HG03280 (cell line): ENCODE results near the gene ZIM2.

Experiments
- ATAC-seq: cut with Tn5 transposase; IDR thresholded peaks from one replicate; pipeline ENCODE4 v1.9.1; 2021; ENCODE audit warnings: mild to moderate bottlenecking, moderate library complexity; ENCODE audit not compliant: unreplicated experiment

ZIM2 gene

DNA sequence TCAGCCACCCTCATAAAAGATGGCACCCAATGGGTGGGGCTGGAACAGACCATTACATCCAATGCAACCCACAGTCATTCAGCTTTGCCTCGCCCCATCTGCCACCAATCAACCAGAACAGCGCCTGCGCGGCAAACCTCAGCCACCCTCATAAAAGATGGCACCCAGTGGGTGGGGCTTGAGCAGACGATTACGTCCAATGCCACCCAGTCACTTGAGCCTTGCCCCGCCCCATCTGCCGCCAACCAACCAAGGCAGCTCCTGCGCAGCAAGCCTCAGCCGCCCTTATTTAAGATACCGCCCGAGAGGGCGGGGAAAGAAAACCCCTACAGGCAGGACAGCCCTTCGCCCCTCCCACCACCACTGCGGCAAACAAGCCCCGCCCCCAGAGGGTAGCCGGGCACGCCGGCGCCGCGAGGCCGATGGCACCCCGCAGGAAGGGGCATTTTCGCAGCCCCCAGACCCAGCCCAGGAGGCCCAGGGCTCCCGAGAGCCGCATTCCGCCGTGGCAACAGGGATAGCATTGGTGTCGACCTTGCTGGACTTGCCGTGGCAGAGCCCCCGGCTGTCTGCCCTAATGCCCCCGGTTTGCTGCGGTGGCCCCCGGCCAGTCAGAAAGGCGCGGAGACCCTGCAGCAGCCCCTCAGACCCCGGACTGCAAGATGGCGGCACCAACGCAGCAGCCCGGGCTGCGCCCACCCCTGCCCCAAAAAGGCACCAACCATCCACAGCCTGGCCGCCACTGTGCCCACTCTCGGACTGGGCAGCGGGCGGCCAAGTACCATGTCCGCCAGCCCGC is 675 bp downstream of the ZIM2 start:
- no peak for ATAC-seq

DNA sequence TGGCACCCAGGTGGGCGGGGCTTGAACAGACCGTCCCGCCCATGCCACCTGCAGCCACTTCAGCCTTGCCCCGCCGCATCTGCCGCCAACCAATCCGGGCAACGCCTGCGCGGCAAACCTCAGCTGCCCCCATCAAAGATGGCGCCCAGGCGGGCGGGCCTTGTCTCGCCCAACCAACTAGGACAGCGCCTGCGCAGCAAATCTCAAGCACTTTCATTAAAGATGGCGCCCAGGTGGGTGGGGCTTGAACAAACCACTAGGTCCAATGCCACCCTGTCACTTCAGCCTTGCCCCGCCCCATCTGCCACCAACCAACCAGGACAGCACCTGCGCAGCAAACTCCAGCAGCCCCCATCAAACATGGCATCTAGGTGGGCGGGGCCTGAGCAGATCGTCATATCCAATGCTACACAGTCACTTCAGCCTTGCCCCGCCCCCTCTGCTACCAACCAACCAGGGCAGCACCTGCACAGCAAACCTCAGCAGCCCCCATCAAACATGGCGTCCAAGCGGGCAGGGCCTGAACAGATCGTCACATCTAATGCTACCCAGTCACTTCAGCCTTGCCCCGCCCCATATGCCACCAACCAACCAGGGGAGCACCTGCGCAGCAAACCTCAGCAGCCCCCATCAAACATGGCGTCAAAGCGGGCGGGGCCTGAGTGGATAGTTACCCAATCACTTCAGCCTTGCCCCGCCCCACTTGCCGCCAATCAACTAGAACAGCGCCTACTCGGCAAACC is 1.4 kb downstream of the ZIM2 start:
- no peak for ATAC-seq

GRCh38 chr19:56838024-56838908 is 2.3 kb downstream of the ZIM2 start:
- ATAC-seq: no peak

DNA sequence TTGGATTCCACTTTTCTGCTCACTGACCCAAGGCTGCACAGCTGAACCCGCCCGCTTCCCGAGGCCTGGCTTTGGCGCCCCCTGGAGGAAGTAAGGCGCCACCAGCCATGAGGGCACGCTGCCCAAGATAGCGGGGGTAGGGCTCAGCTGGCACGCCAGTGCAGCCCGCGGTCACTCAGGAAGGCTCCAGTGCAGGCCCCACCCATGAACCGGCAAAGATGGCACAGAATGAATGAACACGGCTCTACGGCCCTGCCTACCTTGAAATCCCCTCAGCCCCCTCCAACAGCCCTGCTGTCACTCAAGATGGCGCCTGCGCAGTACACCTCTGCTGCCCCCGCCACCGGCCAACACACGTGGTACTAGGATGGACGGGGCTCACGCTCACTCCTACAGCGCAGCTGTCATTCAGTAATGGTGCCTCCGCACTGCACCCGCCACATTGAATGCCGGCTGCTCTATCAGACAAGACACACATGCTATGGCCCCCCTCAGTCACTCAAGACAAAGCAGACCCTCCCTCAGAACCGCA is 3.0 kb downstream of the ZIM2 start:
- ATAC-seq: no peak

DNA sequence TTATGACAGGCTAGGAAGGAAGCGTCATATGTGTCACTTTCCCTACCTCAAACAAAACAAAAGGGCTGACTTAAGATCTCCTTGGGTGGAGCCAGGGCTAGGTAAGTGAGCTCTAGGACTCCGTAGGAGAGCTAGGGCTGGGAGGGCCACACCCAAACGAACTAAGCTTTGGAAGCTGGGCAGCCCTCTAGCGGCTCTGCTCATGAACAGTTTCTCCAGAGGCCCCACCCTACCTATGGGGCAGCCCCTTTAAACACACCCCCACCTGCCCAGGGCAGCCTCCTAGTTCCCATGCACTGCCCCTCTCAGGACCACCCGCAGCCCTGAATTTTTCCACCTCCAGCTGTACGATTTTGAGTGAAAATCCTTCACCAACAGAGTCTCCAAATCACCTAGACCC is 3.5 kb downstream of the ZIM2 start:
- no peak for ATAC-seq

DNA sequence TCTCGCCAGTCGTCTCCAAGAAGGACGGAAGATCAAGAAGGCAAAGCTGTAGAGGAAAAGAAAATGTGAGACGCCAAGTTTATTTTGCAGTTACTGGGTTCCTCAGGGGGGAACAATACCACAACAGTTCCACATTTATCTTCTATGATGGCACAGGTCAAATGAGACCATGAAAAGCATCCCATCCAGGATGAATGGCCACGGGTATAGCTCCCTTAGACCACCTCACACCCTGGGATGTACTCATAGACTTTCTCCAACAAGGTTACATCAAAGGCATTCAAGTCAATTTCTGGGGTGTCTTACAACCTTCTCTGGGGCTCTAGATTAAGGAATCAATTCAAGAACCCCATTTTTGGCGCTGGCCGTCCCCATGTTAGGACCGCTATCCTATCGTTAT is 4.5 kb downstream of the ZIM2 start:
- no peak for ATAC-seq

GRCh38 chr19:56835401-56835800 is 5.1 kb downstream of the ZIM2 start:
- ATAC-seq: no peak

GRCh38 chr19:56834564-56835375 is 5.8 kb downstream of the ZIM2 start:
- no peak for ATAC-seq

DNA sequence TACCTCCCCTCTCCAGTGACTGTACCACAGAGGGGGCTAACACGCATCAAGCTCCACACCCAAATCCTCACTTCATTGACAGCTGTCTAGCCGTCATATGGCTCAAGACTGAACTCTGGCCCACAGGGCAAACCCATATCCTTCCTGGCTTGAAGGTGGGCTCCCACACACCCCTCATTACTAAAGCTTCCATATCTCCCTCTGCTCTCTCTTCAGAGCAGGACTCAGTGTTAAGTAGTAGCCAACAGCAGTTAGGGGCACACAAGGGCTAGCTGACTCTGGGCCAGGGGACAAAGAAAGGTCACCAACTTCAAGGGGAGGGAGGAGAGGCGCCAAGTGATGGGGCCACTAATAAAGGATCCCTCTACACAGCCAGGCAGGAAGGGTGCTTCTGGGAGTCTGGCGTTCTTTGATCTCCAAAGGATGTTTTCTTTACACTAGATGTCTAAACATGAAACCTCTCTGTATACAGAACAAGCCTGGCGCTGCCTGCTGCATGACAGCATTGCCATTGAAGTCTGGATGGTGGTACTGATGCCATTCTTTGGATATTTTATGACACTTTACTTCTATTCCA is 8.1 kb downstream of the ZIM2 start:
- no peak for ATAC-seq

GRCh38 chr19:56831255-56831654 is 9.3 kb downstream of the ZIM2 start:
- ATAC-seq: no peak

DNA sequence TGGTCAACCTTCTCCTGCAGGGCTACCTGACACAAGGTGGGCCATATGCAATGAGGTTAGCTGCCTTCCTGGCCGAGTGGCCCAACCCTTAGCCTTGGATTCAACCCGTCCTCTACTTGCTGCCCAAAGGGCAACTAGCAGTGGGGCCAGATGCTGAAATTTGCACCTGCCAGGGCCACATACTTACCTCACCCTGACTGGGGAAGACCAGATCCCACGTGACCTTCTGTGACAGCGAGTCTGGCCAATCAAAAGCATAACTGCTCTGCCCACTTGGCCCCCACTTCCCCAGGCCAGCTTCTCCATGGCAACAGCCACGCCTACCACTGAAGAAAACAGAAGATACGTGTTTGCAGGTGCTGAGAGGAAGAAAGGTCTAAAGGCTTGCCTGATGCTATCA is 10.9 kb downstream of the ZIM2 start:
- ATAC-seq: no peak

DNA sequence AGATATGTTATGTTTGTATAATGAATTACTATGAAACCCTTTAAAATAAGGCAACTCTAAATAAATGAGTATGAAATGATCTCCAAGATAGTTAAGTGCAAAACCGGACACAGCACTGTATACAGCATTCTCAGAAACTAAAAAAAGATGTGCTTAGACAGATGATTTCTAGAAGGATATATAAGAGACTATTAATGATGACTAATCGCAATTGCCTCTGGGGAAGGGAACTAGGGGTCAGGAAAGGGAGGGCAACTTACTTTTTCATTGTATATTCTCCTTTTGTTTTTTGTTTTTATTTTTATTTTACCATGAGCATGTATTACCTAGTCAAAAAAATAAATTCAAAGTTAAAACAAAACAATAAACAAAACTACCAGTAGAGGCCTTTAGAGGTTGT is 12.8 kb downstream of the ZIM2 start:
- no peak for ATAC-seq

- ATAC-seq: no peak
These were observed 16.6 kb downstream of the ZIM2 start for GRCh38 chr19:56823956-56824355.

GRCh38 chr19:56823417-56823816 is 17.1 kb downstream of the ZIM2 start:
- no peak for ATAC-seq

- ATAC-seq: no peak
These were observed 17.8 kb downstream of the ZIM2 start for GRCh38 chr19:56822755-56823154.

- ATAC-seq: no peak
These were observed 18.9 kb downstream of the ZIM2 start for GRCh38 chr19:56821675-56822074.

DNA sequence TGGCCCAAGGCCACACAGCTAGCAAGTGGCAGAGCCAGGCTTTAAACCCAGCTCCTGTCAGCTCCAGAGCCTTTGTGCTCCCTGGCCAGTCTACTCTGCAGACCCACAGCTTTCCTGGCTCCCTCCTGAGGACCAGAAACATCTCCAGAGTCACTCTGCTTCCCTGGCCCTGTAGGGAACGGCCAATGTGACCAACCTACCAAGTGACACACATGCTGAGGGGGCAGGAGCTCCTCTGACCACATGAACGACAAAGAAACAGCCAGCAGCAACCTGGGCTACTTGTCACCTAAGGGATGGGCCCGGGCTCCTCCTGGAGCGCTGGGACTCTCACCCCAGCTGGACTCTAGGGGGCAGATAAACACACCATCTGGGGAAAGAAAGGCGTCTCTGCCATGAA is 19.3 kb downstream of the ZIM2 start:
- ATAC-seq: no peak

DNA sequence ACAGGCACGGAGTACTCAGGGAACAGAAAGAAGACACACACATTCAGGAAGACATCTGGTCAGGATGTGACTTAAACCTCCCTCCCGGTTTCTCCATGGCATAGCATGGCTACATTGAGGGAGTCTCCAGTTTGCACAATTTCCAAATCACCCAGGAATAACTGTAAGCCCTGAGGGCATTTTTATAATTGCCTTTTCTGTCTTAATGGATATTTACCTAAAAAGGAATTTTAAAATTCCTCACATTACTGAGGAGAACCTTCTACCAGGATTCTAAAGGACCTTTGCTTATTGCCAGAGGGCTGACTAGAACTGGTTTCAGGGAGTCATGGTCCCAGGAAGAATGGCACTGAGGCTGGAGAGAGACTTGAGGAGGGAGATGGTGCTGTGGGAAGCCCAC is 21.4 kb downstream of the ZIM2 start:
- ATAC-seq: no peak

DNA sequence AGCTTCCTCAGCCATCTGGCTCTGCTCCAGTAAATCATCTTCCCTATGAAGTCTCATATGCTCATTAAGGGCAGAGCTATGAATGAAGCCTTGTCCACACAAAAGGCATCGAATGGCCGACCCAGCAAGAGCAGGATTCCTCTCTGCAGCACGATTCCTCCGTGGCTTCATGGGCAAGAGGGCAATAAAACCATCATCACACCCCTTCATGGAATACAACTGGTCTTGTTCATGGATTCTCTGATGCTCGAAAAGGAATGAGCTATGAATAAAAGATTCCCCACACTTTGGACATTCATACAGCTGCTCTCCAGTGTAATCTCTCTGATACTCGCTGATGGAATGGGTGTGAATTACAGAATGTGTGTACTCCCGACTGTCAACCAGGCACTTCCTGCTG is 25.9 kb downstream of the ZIM2 start:
- no peak for ATAC-seq

GRCh38 chr19:56813531-56813930 is 27.0 kb downstream of the ZIM2 start:
- ATAC-seq: no peak
